B cell (primary cell): ENCODE results near the gene EEFSEC. TPM values are rescaled to one million over a fixed set of nuclear protein-coding genes. Genes with fewer than 3 reads are reported as not detected.

Source experiments
- ATAC-seq: fragments of 200-7000 bp; cut with Tn5 transposase; one replicate; pipeline ENCODE4 v1.10.0; 2021; ENCODE audit warnings: low read depth, mild to moderate bottlenecking, moderate number of reproducible peaks, moderate library complexity
- CTCF ChIA-PET: fragments of 350-600 bp; sonication (Branson Sonifier 250); formaldehyde crosslinking; loops from one replicate; lab custom pipeline; 2021; ENCODE audit warnings: antibody characterized with exemption, inconsistent platforms; lab: Charles Lee
- POLR2A ChIA-PET: fragments of 350-600 bp; sonication (Branson Sonifier 250); formaldehyde crosslinking; loops from one replicate; lab custom pipeline; 2021; ENCODE audit warnings: antibody characterized with exemption; lab: Charles Lee
- DNase-seq: peaks from one replicate; pipeline ENCODE4 v3.0.0; 2013
- H2AFZ ChIP-seq: 2 replicates; pipeline ENCODE4 v1.6.1; 2012; ENCODE audit warnings: mild to moderate bottlenecking, low read depth, low read length; ENCODE audit not compliant: insufficient read depth, poor library complexity, severe bottlenecking
- H3K27ac ChIP-seq, 2 donors: 1 replicate in 1 of 2; 2 replicates in 1 of 2; pipeline ENCODE4 v1.5.1; 2012 to 2013; ENCODE audit warnings: low read length in 2 of 2, mild to moderate bottlenecking in 2 of 2, moderate library complexity in 1 of 2
- H3K27me3 ChIP-seq, 4 experiments: fragments of 200-600 bp in 1 of 4; sonication (generic) in 1 of 4; replicated peaks in 1 of 4; 1 replicate in 2 of 4; 2 replicates in 2 of 4; pipeline versions ENCODE4 v1.6.1 to v1.7.0; 2013 to 2016; ENCODE audit warnings: low read length in 3 of 4, mild to moderate bottlenecking in 2 of 4, mixed read lengths in 1 of 4, moderate library complexity in 1 of 4; ENCODE audit not compliant: insufficient read depth in 4 of 4, control insufficient read depth in 3 of 4; ENCODE audit errors: control extremely low read depth in 1 of 4
- H3K36me3 ChIP-seq, 2 experiments: replicated peaks in 1 of 2; 1 replicate in 1 of 2; 2 replicates in 1 of 2; pipeline versions ENCODE4 v1.6.1 to v1.7.1; 2013; ENCODE audit warnings: low read length in 1 of 2; ENCODE audit not compliant: insufficient read depth in 2 of 2, control insufficient read depth in 1 of 2; ENCODE audit errors: control extremely low read depth in 1 of 2, extremely low read depth in 1 of 2
- H3K4me1 ChIP-seq, 2 donors: fragments of 200-600 bp in 1 of 2; sonication (generic) in 1 of 2; 1 replicate in 1 of 2; 2 replicates in 1 of 2; pipeline versions ENCODE4 v1.5.1 to v1.6.1; 2013 to 2017; ENCODE audit warnings: low read length in 2 of 2; ENCODE audit not compliant: control insufficient read depth in 2 of 2, insufficient read depth in 2 of 2
- H3K4me2 ChIP-seq: replicated peaks from 2 replicates; pipeline ENCODE3; 2012; ENCODE audit warnings: mild to moderate bottlenecking, low read depth, low read length; ENCODE audit not compliant: poor library complexity, severe bottlenecking
- H3K4me3 ChIP-seq, 5 experiments: fragments of 200-600 bp in 1 of 5; sonication (generic) in 1 of 5; 1 replicate in 3 of 5; 2 replicates in 2 of 5; pipeline versions ENCODE4 v1.5.1 to v1.7.0; 2011 to 2016; ENCODE audit warnings: low read length in 4 of 5, mild to moderate bottlenecking in 4 of 5, low read depth in 2 of 5, control low read depth in 1 of 5, moderate library complexity in 1 of 5; ENCODE audit not compliant: insufficient read depth in 1 of 5; ENCODE audit errors: control extremely low read depth in 1 of 5, extremely low read depth in 1 of 5
- H3K79me2 ChIP-seq: fragments of 200-600 bp; sonication (generic); one replicate; pipeline ENCODE4 v1.6.0; 2016; ENCODE audit warnings: low read length; ENCODE audit not compliant: control insufficient read depth, insufficient read depth
- H3K9ac ChIP-seq: fragments of 200-600 bp; sonication (generic); 2 replicates; pipeline ENCODE4 v1.6.1; 2017; ENCODE audit warnings: mild to moderate bottlenecking, low read length, moderate library complexity
- H3K9me3 ChIP-seq, 3 donors: one replicate each; pipeline versions ENCODE4 v1.6.1 to v1.7.1; 2013; ENCODE audit warnings: low read length in 2 of 3; ENCODE audit not compliant: control insufficient read depth in 2 of 3, insufficient read depth in 1 of 3; ENCODE audit errors: control extremely low read depth in 1 of 3
- H4K20me1 ChIP-seq: 2 replicates; pipeline ENCODE4 v1.6.0; 2012; ENCODE audit warnings: mild to moderate bottlenecking, low read length; ENCODE audit not compliant: insufficient read depth, control insufficient read depth, poor library complexity, severe bottlenecking
- H3K27ac Mint-ChIP-seq: one replicate; pipeline ENCODE4 v1.8.0; 2021; ENCODE audit warnings: mixed read lengths
- H3K27me3 Mint-ChIP-seq: one replicate; pipeline ENCODE4 v1.8.0; 2021; ENCODE audit warnings: mixed read lengths
- H3K4me1 Mint-ChIP-seq: one replicate; pipeline ENCODE4 v1.8.0; 2021; ENCODE audit warnings: mixed read lengths
- H3K4me3 Mint-ChIP-seq: one replicate; pipeline ENCODE4 v1.8.0; 2021; ENCODE audit warnings: mixed read lengths
- H3K9me3 Mint-ChIP-seq: one replicate; pipeline ENCODE4 v1.8.0; 2022; ENCODE audit warnings: mixed read lengths; ENCODE audit not compliant: insufficient read depth
- CTCF ChIP-seq: fragments of 200-600 bp; IDR thresholded peaks from one replicate; pipeline ENCODE4 v1.8.0; 2022; ENCODE audit warnings: antibody characterized with exemption, mild to moderate bottlenecking
- EZH2 ChIP-seq: IDR thresholded peaks from 2 replicates; pipeline ENCODE4 v1.6.1; 2012; ENCODE audit warnings: borderline replicate concordance, low read depth, mild to moderate bottlenecking, moderate library complexity, low read length; ENCODE audit not compliant: insufficient read depth, poor library complexity, severe bottlenecking
- WGBS: methylation state at CpG from one replicate; pipeline ENCODE4 v1.1.5; 2013; ENCODE audit warnings: missing lambda C conversion rate; ENCODE audit not compliant: insufficient coverage; 5-methylcytosine and 5-hydroxymethylcytosine counted together
- intact Hi-C: fragments of 100-400 bp; cut with micrococcal nuclease; formaldehyde crosslinking; loops from one replicate; pipeline ENCODE4 v1.10.0; 2022
- polyA plus RNA-seq: library from polyadenylated mRNA; depleted of rRNA; stranded (reverse); fragments of >200 nt; gene quantifications from 2 replicates; pipeline ENCODE4 v1.2.3, GENCODE V29; 2012
- total RNA-seq, 2 donors: library from RNA; stranded (reverse); fragments of 120-200 nt in 1 of 2; gene quantifications; 1 replicate in 1 of 2; 2 replicates in 1 of 2; pipeline versions ENCODE4 v1.2.3 to v1.2.4, GENCODE V29; 2013 to 2022

EEFSEC gene
- total and polyA plus RNA-seq, 2 donors (not counting 1 experiment from before 2014, with no cell fraction given) = 17.9 to 18.4 TPM

GRCh38 chr3:128408693-128409623, 255.7 kb downstream of the EEFSEC start:
- Mint-ChIP-seq H3K27me3 (no peaks in the 10 kb centered on the region), H3K4me1 (no peaks in the 10 kb centered on the region), H3K27ac (no peak overlapping the region), H3K4me3 (no peak overlapping the region), H3K9me3 (no peaks in the 10 kb centered on the region)
- no peak overlapping the region for H3K27ac ChIP-seq
- H3K4me2 ChIP-seq = no peak overlapping the region
- H3K27me3 ChIP-seq = no peaks in the 10 kb centered on the region
- H3K4me1 ChIP-seq = no peaks in the 10 kb centered on the region
- H3K36me3 ChIP-seq = no peaks in the 10 kb centered on the region
- POLR2A ChIA-PET = no interaction called here
- H2AFZ ChIP-seq = no peak overlapping the region
- no peaks in the 10 kb centered on the region for H3K79me2 ChIP-seq
- ATAC-seq (no peak), DNase-seq (no peak)
- H4K20me1 ChIP-seq = no peaks in the 10 kb centered on the region
- H3K4me3 ChIP-seq = no peak overlapping the region
- no peaks in the 10 kb centered on the region for H3K9me3 ChIP-seq
- TF ChIP-seq CTCF = no peak
- CTCF ChIA-PET = no interaction called here
- no peak overlapping the region for H3K9ac ChIP-seq
- intact Hi-C loops = no loop called here
- 80% methylated on average over 6 of the region's 16 CpGs for WGBS

DNA sequence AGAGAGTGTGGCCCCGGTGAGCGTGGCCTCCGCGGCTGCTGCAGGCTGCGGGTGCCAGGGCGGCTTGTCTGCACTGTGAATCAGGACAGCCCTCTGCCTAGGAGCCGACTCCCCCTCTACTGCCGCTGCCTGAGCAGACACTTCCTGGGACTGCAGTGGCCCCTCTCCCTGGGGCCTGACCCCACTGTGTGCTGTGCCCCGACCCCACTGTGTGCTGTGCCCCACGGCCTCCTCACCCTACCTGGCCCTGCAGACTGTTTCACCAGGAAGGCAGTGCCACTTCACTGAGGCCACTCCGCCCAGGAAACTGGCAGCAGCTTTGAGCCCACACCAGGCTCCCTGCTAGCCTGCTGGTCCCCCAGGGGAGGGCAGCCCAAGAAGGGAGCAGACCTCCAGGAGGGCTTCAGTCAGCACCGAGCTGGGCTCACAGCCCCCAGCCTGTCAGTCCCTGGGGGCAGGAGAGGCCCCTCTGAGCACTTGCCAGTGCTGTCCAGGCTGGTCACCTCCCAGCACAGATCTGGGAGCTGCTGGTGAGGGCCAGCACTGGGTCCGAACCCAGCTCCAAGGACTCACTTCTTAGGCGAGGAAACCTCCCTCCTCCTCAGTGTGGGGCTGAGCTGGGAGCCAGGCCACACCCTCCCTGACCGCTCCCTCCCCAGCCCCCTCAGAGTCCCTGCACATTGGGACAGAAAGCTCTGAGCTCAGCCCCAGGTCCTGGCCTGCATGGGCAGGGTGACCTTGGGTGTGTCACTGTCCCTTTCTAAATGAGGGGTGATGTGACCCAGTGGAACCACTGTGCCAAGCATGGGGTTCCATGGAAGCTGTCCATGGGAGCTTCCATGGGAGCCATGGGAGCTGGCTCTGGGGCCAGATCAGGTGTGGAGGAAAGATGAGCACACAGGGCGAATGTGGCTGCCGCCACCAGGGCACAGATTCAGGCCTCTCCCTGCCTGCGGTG, 256.6 kb downstream of the EEFSEC start:
- Histone ChIP-seq H3K27me3 (no peaks in the 10 kb centered on the region), H3K79me2 (no peaks in the 10 kb centered on the region), H3K4me2 (no peak overlapping the region), H3K9me3 (no peaks in the 10 kb centered on the region), H3K4me3 (no peak overlapping the region), H3K27ac (no peak overlapping the region), H2AFZ (no peak overlapping the region), H3K36me3 (no peaks in the 10 kb centered on the region), H4K20me1 (no peaks in the 10 kb centered on the region), H3K9ac (no peak overlapping the region), H3K4me1 (no peaks in the 10 kb centered on the region)
- Mint-ChIP-seq H3K4me1 (no peaks in the 10 kb centered on the region), H3K4me3 (no peak overlapping the region), H3K27ac (no peak overlapping the region), H3K27me3 (no peaks in the 10 kb centered on the region), H3K9me3 (no peaks in the 10 kb centered on the region)
- ATAC-seq (no peak), DNase-seq (no peak)
- WGBS = 90% methylated on average over 15 of the region's 18 CpGs
- intact Hi-C loops = no loop called here
- CTCF ChIA-PET = no interaction called here
- no peak for TF ChIP-seq EZH2
- TF ChIP-seq CTCF = no peak
- POLR2A ChIA-PET = no interaction called here
